ENCODE results near the gene HOXA13. TPM values are rescaled to one million over a fixed set of nuclear protein-coding genes. Genes with fewer than 3 reads are reported as not detected.

The HOXA13 gene
- total RNA-seq, 1 experiment from 2014 or later: not detected

DNA sequence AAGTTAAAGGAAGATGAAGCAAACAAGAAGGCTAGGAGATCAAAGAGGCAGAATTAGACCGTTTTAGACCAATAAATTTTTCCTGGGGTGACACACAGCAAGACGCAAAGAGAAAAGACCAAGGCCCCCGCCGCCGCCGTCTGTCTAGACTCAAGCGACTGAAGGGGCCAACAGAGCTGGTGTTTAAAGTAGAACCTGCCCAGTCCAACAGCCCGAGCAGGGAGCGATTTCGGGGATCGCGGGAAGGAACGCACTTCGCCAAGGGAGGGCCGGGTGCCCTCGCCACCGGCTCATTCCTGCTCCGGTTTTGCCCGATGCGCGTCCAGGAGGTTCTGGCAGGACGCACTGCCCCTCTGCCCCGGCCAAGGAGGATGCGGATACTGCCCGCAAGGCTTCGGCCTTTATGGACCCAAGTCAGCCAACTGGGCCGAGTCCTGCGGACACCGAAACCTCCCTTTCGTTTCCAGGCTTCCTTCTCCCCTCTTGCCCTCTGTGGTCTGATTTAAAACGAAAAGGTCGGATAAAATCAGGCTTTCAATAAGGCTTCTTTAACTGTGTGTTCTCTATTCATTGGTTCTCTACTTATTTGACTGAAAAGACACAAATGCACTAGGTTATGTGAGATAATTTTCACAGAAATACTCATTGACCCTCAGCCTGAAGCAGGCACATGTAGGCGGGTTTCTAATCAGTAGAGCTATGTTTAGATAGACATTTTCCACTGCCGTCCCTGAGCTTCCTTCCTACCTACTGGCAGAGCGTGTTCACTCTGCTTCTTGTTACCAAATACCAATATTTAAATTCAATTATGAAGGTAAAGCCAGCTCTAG lies 41.2 kb downstream of the HOXA13 start:
- POLR2A ChIA-PET: interaction anchor here (0.9 to 1.0 kb wide), 3 partner anchors 9 to 793 kb away, joined by 3 to 5 read pairs (median 3); no protein-coding TSS in a partner anchor
- no peak for DNase-seq (ENCODE audit: unreplicated experiment)
- H3K27ac Mint-ChIP-seq (ENCODE audit: low read depth, unreplicated experiment): no peak overlapping the region
- peaks cover 12% of the 10 kb centered on the region for H3K4me1 Mint-ChIP-seq (ENCODE audit: insufficient read depth, unreplicated experiment)
- H3K9me3 Mint-ChIP-seq (ENCODE audit: unreplicated experiment): no peaks in the 10 kb centered on the region
- no peak overlapping the region for H3K4me3 Mint-ChIP-seq (ENCODE audit: unreplicated experiment)
- no TSS peak for BruUV-seq (replicated peaks)
- H3K36me3 Mint-ChIP-seq (ENCODE audit: insufficient read depth, unreplicated experiment): peaks cover 7% of the 10 kb centered on the region
- TF ChIP-seq, protein P1, sequence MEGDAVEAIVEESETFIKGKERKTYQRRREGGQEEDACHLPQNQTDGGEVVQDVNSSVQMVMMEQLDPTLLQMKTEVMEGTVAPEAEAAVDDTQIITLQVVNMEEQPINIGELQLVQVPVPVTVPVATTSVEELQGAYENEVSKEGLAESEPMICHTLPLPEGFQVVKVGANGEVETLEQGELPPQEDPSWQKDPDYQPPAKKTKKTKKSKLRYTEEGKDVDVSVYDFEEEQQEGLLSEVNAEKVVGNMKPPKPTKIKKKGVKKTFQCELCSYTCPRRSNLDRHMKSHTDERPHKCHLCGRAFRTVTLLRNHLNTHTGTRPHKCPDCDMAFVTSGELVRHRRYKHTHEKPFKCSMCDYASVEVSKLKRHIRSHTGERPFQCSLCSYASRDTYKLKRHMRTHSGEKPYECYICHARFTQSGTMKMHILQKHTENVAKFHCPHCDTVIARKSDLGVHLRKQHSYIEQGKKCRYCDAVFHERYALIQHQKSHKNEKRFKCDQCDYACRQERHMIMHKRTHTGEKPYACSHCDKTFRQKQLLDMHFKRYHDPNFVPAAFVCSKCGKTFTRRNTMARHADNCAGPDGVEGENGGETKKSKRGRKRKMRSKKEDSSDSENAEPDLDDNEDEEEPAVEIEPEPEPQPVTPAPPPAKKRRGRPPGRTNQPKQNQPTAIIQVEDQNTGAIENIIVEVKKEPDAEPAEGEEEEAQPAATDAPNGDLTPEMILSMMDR (IDR thresholded peaks at IDR 0.05; ENCODE audit: unreplicated experiment): no peak
- H3K27me3 Mint-ChIP-seq (ENCODE audit: insufficient read depth, unreplicated experiment): no peaks in the 10 kb centered on the region
- intact Hi-C loops (cut with micrococcal nuclease): no loop called here
- CTCF ChIA-PET: interaction anchor here (0.6 to 3.2 kb wide), 7 partner anchors 8 to 825 kb away, joined by 3 to 21 read pairs (median 4); no protein-coding TSS in a partner anchor

DNA sequence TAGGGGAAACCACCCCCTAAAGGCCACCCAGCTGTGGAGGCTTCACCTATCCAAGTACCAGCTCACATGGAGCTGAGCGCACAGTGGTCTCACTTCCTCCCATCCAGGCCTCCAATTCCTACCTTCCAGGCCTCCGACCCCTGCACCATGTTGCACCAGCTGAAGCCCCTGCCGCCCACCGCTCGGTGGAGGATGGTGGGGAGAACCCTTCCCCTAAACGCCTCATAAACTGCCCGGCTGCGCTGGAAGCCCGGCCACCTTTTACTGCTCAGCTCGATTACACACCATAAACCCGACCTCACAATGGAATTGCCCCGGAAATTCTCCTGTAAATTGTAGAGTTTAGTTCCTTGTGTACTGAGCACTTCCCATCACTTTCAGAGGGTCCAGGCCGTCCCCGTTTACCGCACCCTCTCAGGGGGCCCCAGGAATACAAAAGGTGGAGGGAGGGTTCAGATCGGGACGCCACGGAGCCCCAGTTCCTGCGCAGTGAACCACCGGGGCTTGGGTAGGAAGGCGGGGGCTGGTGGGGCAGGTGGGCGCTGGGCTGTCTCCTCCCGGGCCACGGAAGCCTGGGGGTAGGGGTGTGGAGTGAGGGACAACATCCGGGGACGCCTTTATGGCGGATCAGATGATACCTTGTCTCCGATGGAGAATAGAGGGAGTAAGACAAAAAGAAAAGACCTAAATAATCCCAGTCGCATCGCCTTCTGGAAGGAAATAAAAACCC lies 42.0 kb downstream of the HOXA13 start:
- CTCF ChIA-PET: interaction anchor here (2.1 to 3.2 kb wide), 2 partner anchors 477 to 789 kb away, joined by 10 to 21 read pairs; no protein-coding TSS in a partner anchor
- DNase-seq (ENCODE audit: unreplicated experiment): no peak
- intact Hi-C loops (cut with micrococcal nuclease): no loop called here
- Mint-ChIP-seq H3K4me1 (ENCODE audit: insufficient read depth, unreplicated experiment) (peaks cover 12% of the 10 kb centered on the region), H3K36me3 (ENCODE audit: insufficient read depth, unreplicated experiment) (peaks cover 7% of the 10 kb centered on the region), H3K27me3 (ENCODE audit: insufficient read depth, unreplicated experiment) (no peaks in the 10 kb centered on the region), H3K9me3 (ENCODE audit: unreplicated experiment) (no peaks in the 10 kb centered on the region), H3K4me3 (ENCODE audit: unreplicated experiment) (no peak overlapping the region), H3K27ac (ENCODE audit: low read depth, unreplicated experiment) (no peak overlapping the region)
- no TSS peak for BruUV-seq (replicated peaks)
- POLR2A ChIA-PET: no interaction called here
- TF ChIP-seq, protein P1 (IDR thresholded peaks at IDR 0.05; ENCODE audit: unreplicated experiment): no peak

DNA sequence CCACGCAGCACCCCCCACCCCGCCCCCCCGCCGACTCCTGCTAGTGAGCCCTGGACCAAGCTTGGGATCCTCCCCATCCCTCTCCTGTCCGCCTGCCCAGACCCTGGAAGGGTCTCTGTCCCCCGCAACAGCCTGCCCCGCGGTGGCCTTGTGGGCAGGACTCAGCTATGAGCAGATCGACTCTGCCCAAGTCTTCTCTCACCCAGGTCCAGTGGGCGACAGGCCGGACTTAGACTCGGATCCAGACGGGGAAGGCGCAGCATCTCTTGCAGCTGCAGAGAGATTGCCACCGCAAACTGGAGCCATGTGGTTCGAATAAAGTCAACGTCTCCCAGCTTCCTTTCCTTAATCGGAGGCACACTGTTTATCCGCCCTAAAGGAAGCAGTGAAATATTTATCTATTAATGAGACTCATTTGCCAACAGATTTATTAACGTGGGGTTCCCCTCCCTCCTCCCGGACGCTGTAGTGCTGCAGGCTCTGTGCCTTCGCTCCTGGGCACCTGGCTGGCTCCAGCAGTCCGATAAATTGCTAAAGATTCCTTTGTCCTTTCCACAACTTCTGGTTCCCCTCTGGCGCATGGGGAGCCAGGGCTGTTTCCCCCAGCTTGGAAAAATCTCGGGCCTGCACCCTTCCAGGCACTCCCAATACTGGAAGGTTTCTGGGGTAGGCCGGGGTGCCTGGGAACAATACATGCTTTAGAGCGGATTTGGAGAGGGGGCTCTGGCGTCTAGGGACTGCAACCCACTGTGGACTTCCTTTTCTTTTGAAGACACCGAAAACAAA lies 42.8 kb downstream of the HOXA13 start:
- ChIA-PET POLR2A (interaction anchor here (1.0 kb wide), 1 partner anchor 14 kb away, joined by 4 read pairs; the partner anchor contains the start of gene HOXA5), CTCF (interaction anchor here (0.5 to 3.2 kb wide), 4 partner anchors 13 to 788 kb away, joined by 3 to 21 read pairs (median 4); no protein-coding TSS in a partner anchor)
- BruUV-seq (replicated peaks): no TSS peak
- intact Hi-C loops (cut with micrococcal nuclease): no loop called here
- no peak for DNase-seq (ENCODE audit: unreplicated experiment)
- Mint-ChIP-seq H3K36me3 (ENCODE audit: insufficient read depth, unreplicated experiment) (peaks cover 7% of the 10 kb centered on the region), H3K27me3 (ENCODE audit: insufficient read depth, unreplicated experiment) (no peaks in the 10 kb centered on the region), H3K27ac (ENCODE audit: low read depth, unreplicated experiment) (no peak overlapping the region), H3K4me1 (ENCODE audit: insufficient read depth, unreplicated experiment) (peaks cover 12% of the 10 kb centered on the region), H3K9me3 (ENCODE audit: unreplicated experiment) (no peaks in the 10 kb centered on the region), H3K4me3 (ENCODE audit: unreplicated experiment) (no peak overlapping the region)
- TF ChIP-seq, protein P1 (IDR thresholded peaks at IDR 0.05; ENCODE audit: unreplicated experiment): no peak

All from MCF 10A (cell line).